Putamen (tissue), 1 donor: Measurements from ENCODE around the gene RBP7.
"Not testable (repeated sequence)": the region's sequence is repeated elsewhere in the genome, so short reads cannot be mapped to it uniquely, and the experiment has no call there.

ENCODE experiments used
- DNase-seq: peaks from one replicate; pipeline ENCODE4 v3.0.0-alpha.2; 2016; ENCODE audit warnings: low spot score

The RBP7 gene

GRCh38 chr1:9996624-9997582 is at the start of gene RBP7:
RBP7 (plus strand) TSS chr1:9997228; CDS start chr1:9997259, 31 bp downstream.
- no peak for DNase-seq

GRCh38 chr1:9957726-9958125 is 39.3 kb upstream of the RBP7 start:
- no peak for DNase-seq

- DNase-seq: no peak
Measured at GRCh38 chr1:9960011-9960410, 37.0 kb upstream of the RBP7 start.

GRCh38 chr1:9960706-9961562 is 36.1 kb upstream of the RBP7 start:
- DNase-seq: no peak

GRCh38 chr1:9984253-9984652 is 12.8 kb upstream of the RBP7 start:
- DNase-seq: peak; percentile 40

GRCh38 chr1:9985001-9985400 is 12.0 kb upstream of the RBP7 start:
- DNase-seq: no peak

- DNase-seq: no peak
Measured at GRCh38 chr1:9989773-9990172, 7.3 kb upstream of the RBP7 start.

GRCh38 chr1:9990944-9991343 is 6.1 kb upstream of the RBP7 start:
- no peak for DNase-seq

GRCh38 chr1:9992910-9993309 is 4.1 kb upstream of the RBP7 start:
- no peak for DNase-seq

GRCh38 chr1:9993561-9994075 is 3.4 kb upstream of the RBP7 start:
- DNase-seq: no peak

GRCh38 chr1:10001016-10001665 is 4.1 kb downstream of the RBP7 start:
- peak; percentile 80 for DNase-seq

- DNase-seq: not testable (repeated sequence)
Measured at GRCh38 chr1:10005248-10005647, 8.2 kb downstream of the RBP7 start.

- no peak for DNase-seq
Measured at GRCh38 chr1:10007169-10007568, 10.1 kb downstream of the RBP7 start.

- no peak for DNase-seq
Measured at GRCh38 chr1:10014016-10014415, 17.0 kb downstream of the RBP7 start.

- DNase-seq: no peak
Measured at GRCh38 chr1:10019561-10019960, 22.5 kb downstream of the RBP7 start.

GRCh38 chr1:10020086-10020485 is 23.1 kb downstream of the RBP7 start:
- no peak for DNase-seq

GRCh38 chr1:10020678-10021077 is 23.6 kb downstream of the RBP7 start:
- not testable (repeated sequence) for DNase-seq

GRCh38 chr1:10021992-10022391 is 25.0 kb downstream of the RBP7 start:
- not testable (repeated sequence) for DNase-seq

GRCh38 chr1:10022656-10023055 is 25.6 kb downstream of the RBP7 start:
- DNase-seq: no peak

- no peak for DNase-seq
Measured at GRCh38 chr1:10025354-10025753, 28.3 kb downstream of the RBP7 start.

GRCh38 chr1:10027027-10027426 is 30.0 kb downstream of the RBP7 start:
- DNase-seq: no peak

GRCh38 chr1:10028956-10029500 is 32.0 kb downstream of the RBP7 start:
- not testable (repeated sequence) for DNase-seq
